Skeletal muscle cell (primary cell): ENCODE measurements around the gene ARHGEF18.

Source experiments
- DNase-seq: peaks from one replicate; pipeline ENCODE4 v3.0.0-alpha.2; 2010; ENCODE audit warnings: low read depth
- H3K4me3 ChIP-seq: 2 replicates; pipeline ENCODE4 v1.5.1; 2011; ENCODE audit warnings: low read depth, mild to moderate bottlenecking, control low read depth, low read length, moderate library complexity

Gene ARHGEF18

DNA sequence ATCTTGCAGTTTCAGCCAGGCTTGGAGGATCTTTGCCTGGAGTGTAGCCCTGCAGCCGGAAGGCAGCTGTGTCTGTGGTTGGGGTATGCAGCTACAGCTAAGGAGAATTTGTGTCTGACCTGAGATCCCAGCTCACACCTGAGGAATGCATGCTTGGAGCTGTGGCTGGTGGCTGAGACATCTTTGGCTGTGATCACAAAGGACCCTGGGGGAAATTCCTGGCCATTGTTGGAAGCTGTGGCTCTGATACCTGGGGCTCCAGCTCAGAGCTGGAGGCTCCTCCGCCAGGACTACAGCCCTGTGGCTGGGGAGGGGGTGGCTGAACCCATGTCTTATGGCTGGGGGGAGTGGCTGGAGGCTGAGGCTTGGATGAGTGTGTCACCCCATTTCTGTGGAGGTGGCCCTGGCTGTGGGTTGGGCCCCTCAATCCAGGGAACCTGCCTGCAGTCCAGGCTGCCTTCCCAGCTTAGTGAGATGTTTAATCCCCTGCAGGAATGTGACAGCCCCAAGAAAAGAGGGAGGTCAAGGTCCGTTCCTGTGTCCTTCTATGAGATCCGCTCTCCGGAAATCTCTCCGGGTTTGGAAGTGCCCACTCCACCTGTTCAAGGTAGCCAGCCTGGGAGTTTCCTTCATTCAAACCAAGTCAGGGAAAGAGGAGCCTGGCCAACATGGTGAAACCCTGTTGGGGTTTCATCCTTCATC lies 27.6 kb downstream of the ARHGEF18 start:
- DNase-seq = no peak
- H3K4me3 ChIP-seq = no peak overlapping the region

DNA sequence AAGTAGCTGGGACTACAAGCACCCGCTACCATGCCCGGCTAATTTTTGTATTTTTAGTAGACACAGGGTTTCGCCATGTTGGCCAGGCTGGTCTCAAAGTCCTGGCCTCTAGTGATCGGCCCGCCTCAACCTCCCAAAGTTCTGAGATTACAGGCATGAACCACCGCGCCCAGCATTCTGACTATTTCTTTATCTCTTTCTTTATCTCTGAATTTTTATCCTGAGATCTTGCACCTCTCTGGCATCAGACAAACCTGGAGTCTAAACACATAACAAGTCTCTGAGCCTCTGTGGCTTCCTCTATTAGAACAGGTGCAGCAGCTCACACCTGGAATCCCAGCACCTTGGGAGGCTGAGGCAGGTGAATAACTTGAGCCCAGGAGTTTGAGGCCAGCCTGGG lies 28.5 kb downstream of the ARHGEF18 start:
- H3K4me3 ChIP-seq = no peak overlapping the region
- no peak for DNase-seq

DNA sequence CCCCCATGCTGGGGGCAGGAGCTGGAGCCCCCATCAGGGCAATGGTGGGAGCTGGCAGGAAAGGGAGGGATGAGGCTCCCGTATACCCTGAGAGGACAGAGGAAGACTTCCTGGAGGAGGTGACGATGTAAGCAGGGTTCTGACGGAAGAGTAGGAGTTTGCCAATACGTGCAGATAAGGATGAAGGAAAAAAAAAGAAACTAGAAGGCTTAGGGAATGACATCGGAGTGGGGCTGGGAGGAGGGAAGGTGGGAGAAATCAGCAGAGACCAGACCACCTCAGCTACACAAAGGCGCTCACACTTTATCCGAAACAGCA lies 32.3 kb downstream of the ARHGEF18 start:
- H3K4me3 ChIP-seq = no peak overlapping the region
- DNase-seq = no peak

DNA sequence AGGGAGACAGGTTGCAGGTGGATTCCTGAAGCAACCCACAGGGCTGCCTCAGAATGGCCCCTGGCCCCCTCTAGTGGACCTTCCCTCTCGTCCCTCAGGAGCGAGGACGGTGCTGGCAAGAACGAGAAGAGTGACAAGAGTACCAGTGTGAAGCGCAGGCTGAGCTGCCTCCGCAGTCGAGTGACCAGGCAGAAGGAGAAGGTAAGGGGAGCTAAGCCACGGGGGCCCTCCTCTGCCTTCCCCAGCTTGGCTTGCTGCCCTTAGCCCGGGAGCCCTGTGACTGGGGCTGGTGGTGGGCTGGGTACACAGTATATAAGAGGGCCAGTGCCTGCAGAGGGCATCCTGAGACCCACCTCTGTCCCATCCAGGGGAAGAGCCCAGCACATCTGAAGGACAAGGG lies 34.0 kb downstream of the ARHGEF18 start:
- no peak for DNase-seq
- no peak overlapping the region for H3K4me3 ChIP-seq

DNA sequence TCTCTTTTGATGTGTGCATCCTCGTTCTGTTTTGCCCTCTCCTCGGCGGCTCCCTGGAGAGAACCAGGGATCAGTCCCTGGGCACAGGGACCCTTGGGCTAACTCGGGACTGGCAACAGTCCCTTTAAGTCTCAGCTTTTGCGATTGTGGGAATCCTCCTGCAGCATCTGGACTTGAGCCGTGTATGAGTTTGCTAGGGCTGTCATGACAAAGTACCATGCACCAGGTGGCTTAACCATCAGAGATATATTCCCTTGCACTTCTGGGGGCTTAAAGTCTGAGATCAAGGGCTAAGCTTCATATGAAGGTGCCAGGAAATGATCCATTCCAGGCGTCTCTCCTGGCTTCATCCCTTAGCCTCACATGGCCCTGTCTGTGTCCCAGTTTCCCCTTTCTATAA lies 34.5 kb downstream of the ARHGEF18 start:
- DNase-seq = no peak

DNA sequence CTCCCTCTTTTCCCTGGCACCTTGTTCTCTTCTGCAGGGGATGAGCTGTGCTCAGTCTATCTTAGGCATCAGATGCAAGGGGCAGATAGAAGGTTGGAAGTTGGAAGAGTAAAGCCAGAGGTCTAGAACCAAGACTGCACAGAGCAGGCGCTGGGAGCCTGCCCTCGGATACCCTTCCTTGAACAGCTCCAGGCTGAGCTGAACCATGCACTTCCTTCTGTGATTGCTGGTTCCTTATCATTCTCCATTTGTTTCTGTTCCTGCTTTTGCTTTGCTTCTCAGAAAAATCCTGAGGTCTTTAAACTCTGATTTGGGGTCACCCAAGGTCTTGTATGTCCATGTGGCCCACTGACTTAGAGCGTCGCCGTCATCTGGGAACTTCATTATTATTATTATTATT lies 36.3 kb downstream of the ARHGEF18 start:
- H3K4me3 ChIP-seq = no peak overlapping the region
- no peak for DNase-seq

More for the DNA sequence above, 34.5 kb downstream of the ARHGEF18 start:
- no peak overlapping the region for H3K4me3 ChIP-seq

DNA sequence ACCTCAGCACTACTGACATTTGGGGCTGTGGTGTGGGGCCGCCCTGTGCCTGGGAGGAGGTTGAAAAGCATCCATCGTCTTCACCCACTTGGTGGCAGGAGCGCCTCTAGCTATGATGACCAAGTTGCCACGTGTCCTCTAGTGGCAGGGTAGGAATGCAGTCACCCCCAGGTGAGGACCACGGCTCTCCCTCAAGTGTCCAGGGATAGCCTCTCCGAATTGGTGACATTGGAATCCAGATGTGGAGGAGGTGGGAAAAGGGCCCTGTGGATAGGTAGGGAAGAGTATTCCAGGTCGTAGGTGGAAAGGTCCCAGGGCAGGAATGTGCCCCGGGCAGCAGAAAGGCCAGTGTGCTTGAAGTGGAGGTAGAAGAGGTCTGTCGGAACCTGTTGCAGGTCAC lies 37.6 kb downstream of the ARHGEF18 start:
- H3K4me3 ChIP-seq = no peak overlapping the region
- DNase-seq = no peak

DNA sequence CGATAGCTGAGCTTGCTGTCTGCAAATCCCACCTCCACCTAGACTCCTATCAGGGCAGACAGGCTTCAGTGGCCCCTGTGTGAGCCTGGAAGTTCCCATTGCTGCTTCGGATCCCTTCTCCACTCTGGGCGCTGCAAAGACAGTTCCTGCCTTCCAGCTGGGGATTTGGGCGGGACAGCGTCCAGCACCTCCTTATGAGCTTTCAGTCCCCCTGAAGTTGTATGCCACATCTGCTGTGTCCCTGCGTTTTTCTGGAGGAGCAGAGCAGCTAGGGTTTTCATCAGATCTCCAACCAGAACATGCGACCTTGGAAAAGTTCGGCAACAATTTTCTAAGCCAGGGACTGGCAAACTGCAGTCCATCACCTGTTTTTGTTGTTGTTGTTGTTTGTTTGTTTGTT lies 38.0 kb downstream of the ARHGEF18 start:
- H3K4me3 ChIP-seq = no peak overlapping the region
- no peak for DNase-seq

DNA sequence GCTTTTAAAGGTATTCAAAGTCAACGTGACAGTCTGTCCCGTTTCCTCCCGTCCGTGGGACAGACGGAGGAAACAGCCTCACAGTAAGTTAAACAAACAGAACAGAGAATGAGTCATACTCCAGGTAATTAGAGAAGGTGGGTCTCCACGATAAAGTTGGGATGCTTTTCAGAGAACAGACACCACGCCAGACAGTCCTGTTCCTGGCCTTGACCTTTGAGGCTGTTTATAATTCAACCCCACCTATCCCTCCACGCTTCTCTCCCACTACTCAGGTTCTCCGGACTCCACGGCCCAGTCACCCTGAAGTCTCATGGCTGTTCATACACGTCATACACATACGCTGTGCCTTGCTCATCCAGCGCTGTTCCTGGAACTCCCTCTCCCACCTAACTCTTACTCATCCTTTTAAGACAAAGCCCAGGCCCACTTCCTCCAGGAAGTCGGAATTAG lies 42.5 kb downstream of the ARHGEF18 start:
- DNase-seq = peak; percentile 35
- H3K4me3 ChIP-seq = no peak overlapping the region

DNA sequence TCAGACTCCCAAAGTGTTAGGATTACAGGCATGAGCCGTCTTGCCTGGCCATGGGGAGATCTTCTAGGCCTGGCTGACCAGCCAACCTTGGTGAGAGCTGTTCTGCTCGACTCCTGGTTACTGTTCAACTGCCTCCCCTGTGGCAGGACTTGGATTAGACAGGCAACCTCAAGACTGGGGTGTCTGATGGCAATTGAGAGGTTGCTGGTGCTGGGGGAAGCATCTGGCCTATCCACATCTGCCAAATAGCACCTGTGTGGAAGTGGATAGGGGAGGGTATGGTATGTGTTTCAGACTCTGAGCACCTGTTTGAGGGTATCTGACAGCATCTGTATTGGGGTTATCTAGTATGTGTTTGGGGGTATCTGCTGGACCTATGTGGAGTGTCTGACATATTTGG lies 44.7 kb downstream of the ARHGEF18 start:
- H3K4me3 ChIP-seq = no peak overlapping the region
- DNase-seq = no peak

DNA sequence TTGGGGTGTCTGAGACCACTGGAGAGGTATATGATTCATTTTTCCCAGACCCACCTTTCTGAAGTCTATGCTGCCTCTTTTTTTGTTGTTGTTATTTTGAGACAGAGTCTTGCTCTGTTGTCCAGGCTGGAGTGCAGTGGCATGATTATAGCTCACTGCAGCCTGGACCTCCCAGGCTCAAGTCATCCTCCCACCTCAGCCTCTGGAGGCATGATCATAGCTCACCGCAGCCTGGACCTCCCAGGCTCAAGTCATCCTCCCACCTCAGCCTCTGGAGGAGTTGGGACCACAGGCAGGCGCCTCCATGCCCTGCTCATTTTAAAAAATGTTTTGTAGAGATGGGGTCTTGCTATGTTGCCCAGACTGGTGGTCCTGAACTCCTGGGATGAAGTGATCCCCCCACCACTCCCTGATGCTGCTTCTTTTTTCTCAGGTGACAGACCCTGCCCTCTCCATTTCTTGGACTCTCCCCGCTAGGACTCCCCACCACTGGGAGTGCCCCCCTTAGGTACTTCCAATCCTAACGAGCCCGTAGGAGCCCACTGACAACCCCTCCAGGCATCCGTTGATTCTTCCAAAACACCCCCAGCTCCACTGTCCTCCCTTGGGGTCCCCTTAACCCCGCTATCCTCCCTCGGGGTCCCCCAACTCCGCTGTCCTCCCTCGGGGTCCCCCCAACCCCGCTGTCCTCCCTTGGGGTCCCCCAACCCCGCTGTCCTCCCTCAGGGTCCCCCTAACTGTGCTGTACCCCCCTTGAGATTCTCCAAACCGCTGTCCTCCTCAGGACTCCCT lies 45.4 kb downstream of the ARHGEF18 start:
- DNase-seq = no peak

DNA sequence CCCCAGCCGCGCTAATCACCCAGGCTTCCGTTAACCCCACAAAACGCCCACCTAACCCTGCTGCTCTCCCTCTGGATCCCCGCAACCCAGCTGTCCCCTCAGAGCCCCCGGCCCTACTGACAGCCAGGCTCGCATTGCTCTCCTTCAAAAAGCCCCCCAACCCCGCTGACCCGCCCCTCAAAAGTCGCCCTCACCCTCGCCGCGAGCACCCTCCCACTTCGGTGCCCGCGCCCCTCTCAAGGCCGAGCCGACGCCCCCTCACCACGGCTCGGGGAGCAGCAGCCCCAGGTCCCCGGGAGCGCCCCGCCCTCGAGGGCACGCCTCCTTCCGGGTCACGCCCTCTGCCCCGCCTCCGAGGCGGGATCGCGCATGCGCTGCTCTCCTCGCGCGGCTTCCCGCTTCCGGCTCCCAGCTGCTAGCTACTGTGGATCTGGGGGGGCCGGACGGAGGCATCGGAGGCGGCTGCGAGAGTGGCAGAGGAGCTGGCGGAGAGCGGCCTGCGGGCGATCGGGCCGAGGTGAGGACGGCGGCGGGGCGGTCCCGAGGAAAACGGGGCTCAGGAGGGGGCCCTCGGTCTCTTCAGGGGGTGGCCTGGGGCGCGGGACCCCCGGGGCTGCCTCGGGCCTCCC lies 46.1 kb downstream of the ARHGEF18 start:
- H3K4me3 ChIP-seq = peak overlapping the region; percentile 94
- DNase-seq = peak; percentile 63

More for the DNA sequence above, 45.4 kb downstream of the ARHGEF18 start:
- peak overlapping the region; percentile 94 for H3K4me3 ChIP-seq

DNA sequence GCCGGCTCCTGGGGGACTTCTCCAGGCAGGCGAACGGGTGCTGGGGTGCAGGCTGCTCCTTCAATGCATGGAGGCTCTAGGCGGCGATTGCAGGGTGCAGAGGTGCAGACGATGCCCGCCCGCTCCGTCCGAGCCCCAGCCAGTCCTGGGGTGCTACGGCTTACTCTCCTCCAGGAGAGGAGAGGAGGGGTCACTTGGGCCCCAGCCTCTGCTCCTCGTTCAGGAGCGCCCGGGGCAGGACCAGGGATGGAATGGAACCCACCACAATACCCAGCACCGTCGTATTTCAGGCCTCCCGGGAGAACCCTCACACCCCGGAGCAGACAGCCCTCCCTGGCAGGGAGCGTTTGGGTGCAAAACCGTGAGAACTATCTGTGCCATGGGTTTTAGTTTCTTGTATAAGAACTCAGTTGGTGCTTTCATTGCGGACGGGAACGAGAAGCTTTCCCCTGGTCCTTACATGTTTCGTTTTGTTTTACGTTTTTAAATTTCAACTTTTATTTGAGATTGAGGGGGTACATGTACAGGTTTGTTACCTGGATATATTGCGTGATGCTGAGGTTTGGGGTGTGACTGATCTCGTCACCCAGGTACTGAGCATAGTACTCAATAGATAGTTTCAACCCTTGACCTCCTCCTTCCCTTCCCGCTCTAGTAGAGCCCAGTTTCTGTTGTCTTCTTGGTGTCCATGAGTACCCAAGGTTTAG lies 46.8 kb downstream of the ARHGEF18 start:
- no peak for DNase-seq
- peak overlapping the region; percentile 94 for H3K4me3 ChIP-seq

DNA sequence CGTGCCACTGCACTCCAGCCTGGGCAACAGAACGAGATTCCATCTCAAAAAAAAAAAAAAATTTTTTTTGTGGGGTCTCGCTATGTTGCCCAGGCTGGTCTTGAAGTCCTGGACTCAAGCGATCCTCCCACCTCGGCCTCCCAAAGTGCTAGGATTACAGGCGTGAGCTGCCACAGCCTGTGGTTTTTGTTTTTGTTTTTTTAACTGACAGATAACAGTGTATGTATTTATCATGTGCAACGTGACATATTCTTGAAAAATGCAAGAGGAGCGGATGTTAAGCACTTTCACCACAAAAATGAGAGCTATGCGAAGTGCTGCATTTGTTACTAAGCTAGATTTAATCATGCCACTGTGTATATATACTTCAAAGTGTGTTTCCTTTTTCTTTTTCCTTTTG lies 49.0 kb downstream of the ARHGEF18 start:
- H3K4me3 ChIP-seq = no peak overlapping the region
- DNase-seq = peak; percentile 59
